ENCODE data around the gene HYDIN.
"Not testable (repeated sequence)": the region's sequence is repeated elsewhere in the genome, so short reads cannot be mapped to it uniquely, and the experiment has no call there.

The HYDIN gene

GRCh38 chr16:70882311-70882710 is 348.2 kb downstream of the HYDIN start:
- in situ Hi-C loops (cut with MboI; ENCODE audit: low sequenced_read_pairs) = not testable (repeated sequence)

- in situ Hi-C loops (cut with MboI; ENCODE audit: low sequenced_read_pairs) = not testable (repeated sequence)
Measured at GRCh38 chr16:70877895-70878294, 352.6 kb downstream of the HYDIN start.

GRCh38 chr16:70876442-70876841 is 354.1 kb downstream of the HYDIN start:
- in situ Hi-C loops (cut with MboI; ENCODE audit: low sequenced_read_pairs) = not testable (repeated sequence)

- in situ Hi-C loops (cut with MboI; ENCODE audit: low sequenced_read_pairs) = not testable (repeated sequence)
Measured at GRCh38 chr16:70864698-70865097, 365.8 kb downstream of the HYDIN start.

- in situ Hi-C loops (cut with MboI; ENCODE audit: low sequenced_read_pairs) = not testable (repeated sequence)
Measured at GRCh38 chr16:70861996-70862395, 368.5 kb downstream of the HYDIN start.

- in situ Hi-C loops (cut with MboI; ENCODE audit: low sequenced_read_pairs) = not testable (repeated sequence)
Measured at GRCh38 chr16:70851299-70851698, 379.2 kb downstream of the HYDIN start.

- in situ Hi-C loops (cut with MboI; ENCODE audit: low sequenced_read_pairs) = not testable (repeated sequence)
Measured at GRCh38 chr16:70823498-70824118, 406.9 kb downstream of the HYDIN start.

GRCh38 chr16:70822734-70823133 is 407.8 kb downstream of the HYDIN start:
- in situ Hi-C loops (cut with MboI; ENCODE audit: low sequenced_read_pairs) = not testable (repeated sequence)

- in situ Hi-C loops (cut with MboI; ENCODE audit: low sequenced_read_pairs) = not testable (repeated sequence)
Measured at GRCh38 chr16:70818088-70818487, 412.4 kb downstream of the HYDIN start.

GRCh38 chr16:70809392-70810060 is 421.0 kb downstream of the HYDIN start:
- in situ Hi-C loops (cut with MboI; ENCODE audit: low sequenced_read_pairs) = no loop called here

GRCh38 chr16:70808371-70808770 is 422.2 kb downstream of the HYDIN start:
- in situ Hi-C loops (cut with MboI; ENCODE audit: low sequenced_read_pairs) = no loop called here

- in situ Hi-C loops (cut with MboI; ENCODE audit: low sequenced_read_pairs) = no loop called here
Measured at GRCh38 chr16:70805787-70806186, 424.7 kb downstream of the HYDIN start.

- in situ Hi-C loops (cut with MboI; ENCODE audit: low sequenced_read_pairs) = no loop called here
Measured at GRCh38 chr16:70805380-70805779, 425.1 kb downstream of the HYDIN start.

GRCh38 chr16:70804734-70805169 is 425.8 kb downstream of the HYDIN start:
- in situ Hi-C loops (cut with MboI; ENCODE audit: low sequenced_read_pairs) = no loop called here

GRCh38 chr16:70804153-70804733 is 426.3 kb downstream of the HYDIN start:
- in situ Hi-C loops (cut with MboI; ENCODE audit: low sequenced_read_pairs) = no loop called here

GRCh38 chr16:70803319-70803718 is 427.2 kb downstream of the HYDIN start:
- in situ Hi-C loops (cut with MboI; ENCODE audit: low sequenced_read_pairs) = no loop called here

- in situ Hi-C loops (cut with MboI; ENCODE audit: low sequenced_read_pairs) = no loop called here
Measured at GRCh38 chr16:70801611-70802010, 428.9 kb downstream of the HYDIN start.

GRCh38 chr16:70800781-70801480 is 429.6 kb downstream of the HYDIN start, which contains the start of gene VAC14:
TSS of gene VAC14 (minus strand) at chr16:70801158. CDS start at chr16:70800900, 258 bp downstream.
- in situ Hi-C loops (cut with MboI; ENCODE audit: low sequenced_read_pairs) = no loop called here

GRCh38 chr16:70800311-70800710 is 430.2 kb downstream of the HYDIN start:
- in situ Hi-C loops (cut with MboI; ENCODE audit: low sequenced_read_pairs) = no loop called here

GRCh38 chr16:70796301-70796700 is 434.2 kb downstream of the HYDIN start:
- in situ Hi-C loops (cut with MboI; ENCODE audit: low sequenced_read_pairs) = no loop called here

- in situ Hi-C loops (cut with MboI; ENCODE audit: low sequenced_read_pairs) = no loop called here
Measured at GRCh38 chr16:70795296-70795912, 435.1 kb downstream of the HYDIN start.
